LNCAP (cell line): Measurements from ENCODE around the gene CDK3.

Experiments used
- CTCF ChIP-seq: fragments of 450-650 bp; IDR thresholded peaks from 2 replicates; pipeline ENCODE4 v1.5.1; 2017; ENCODE audit warnings: mild to moderate bottlenecking

CDK3 gene

GRCh38 chr17:76000755-76001521 lies at the start of gene CDK3:
TSS of gene CDK3 (plus strand) at chr17:76000855. CDS start at chr17:76001426, 571 bp downstream.
- TF ChIP-seq CTCF, result peak; percentile 33; the same call in 1 of the 2 replicates

- no peak for TF ChIP-seq CTCF
Measured at GRCh38 chr17:75950855-75951554, 49.6 kb upstream of the CDK3 start.

GRCh38 chr17:75959051-75959838 lies 41.4 kb upstream of the CDK3 start:
- no peak for TF ChIP-seq CTCF

GRCh38 chr17:75959839-75960511 lies 40.7 kb upstream of the CDK3 start:
- TF ChIP-seq CTCF, result no peak

- TF ChIP-seq CTCF, result no peak
Measured at GRCh38 chr17:75965468-75965867, 35.2 kb upstream of the CDK3 start.

GRCh38 chr17:75970011-75970523 lies 30.6 kb upstream of the CDK3 start:
- no peak for TF ChIP-seq CTCF

- TF ChIP-seq CTCF, result no peak
Measured at GRCh38 chr17:75970626-75971025, 30.0 kb upstream of the CDK3 start.
